Type B pancreatic cell (in vitro differentiated cells): ENCODE measurements around the gene HILPDA. TPM values are rescaled to one million over a fixed set of nuclear protein-coding genes. Genes with fewer than 3 reads are reported as not detected.
"Not testable (repeated sequence)": the region's sequence is repeated elsewhere in the genome, so short reads cannot be mapped to it uniquely, and the experiment has no call there.

Experiments
- DNase-seq: peaks from one replicate; pipeline ENCODE4 v3.0.0; 2021; ENCODE audit warnings: mixed read lengths; ENCODE audit not compliant: unreplicated experiment; ENCODE audit errors: extremely low spot score
- H3K27ac Mint-ChIP-seq: 2 replicates; pipeline ENCODE4 v1.8.0; 2021; ENCODE audit warnings: mild to moderate bottlenecking, mixed read lengths
- H3K27me3 Mint-ChIP-seq: 2 replicates; pipeline ENCODE4 v1.8.0; 2021; ENCODE audit warnings: mixed read lengths
- H3K36me3 Mint-ChIP-seq: 2 replicates; pipeline ENCODE4 v1.8.0; 2021; ENCODE audit warnings: mixed read lengths
- H3K4me1 Mint-ChIP-seq: one replicate; pipeline ENCODE4 v1.8.0; 2021; ENCODE audit warnings: mixed read lengths; ENCODE audit not compliant: unreplicated experiment
- H3K4me3 Mint-ChIP-seq: 2 replicates; pipeline ENCODE4 v1.8.0; 2021; ENCODE audit warnings: mild to moderate bottlenecking, mixed read lengths
- H3K9me3 Mint-ChIP-seq: 2 replicates; pipeline ENCODE4 v1.8.0; 2021; ENCODE audit warnings: mixed read lengths
- CTCF ChIP-seq: fragments of 200-600 bp; sonication (generic); conservative IDR thresholded peaks from 2 replicates; pipeline ENCODE4 v1.5.0; 2021; ENCODE audit warnings: antibody characterized with exemption, mild to moderate bottlenecking
- total RNA-seq: library from RNA; stranded (reverse); gene quantifications from 2 replicates; pipeline ENCODE4 v1.2.1, GENCODE V29; 2021; ENCODE audit warnings: low replicate concordance

Gene HILPDA
- total RNA-seq, 1 donor from 2014 or later, result 36.0 TPM

GRCh38 chr7:128497405-128497804 lies 41.7 kb downstream of the HILPDA start:
- Mint-ChIP-seq H3K9me3 (no peaks in the 10 kb centered on the region), H3K36me3 (peaks cover 10% of the 10 kb centered on the region), H3K4me3 (no peak overlapping the region), H3K27ac (no peak overlapping the region), H3K27me3 (no peaks in the 10 kb centered on the region), H3K4me1 (no peaks in the 10 kb centered on the region)
- DNase-seq, result no peak
- TF ChIP-seq CTCF, result no peak

GRCh38 chr7:128505416-128505815 lies 49.7 kb downstream of the HILPDA start:
- not testable (repeated sequence) for H3K36me3 Mint-ChIP-seq, H3K9me3 Mint-ChIP-seq, H3K27me3 Mint-ChIP-seq, H3K4me3 Mint-ChIP-seq, H3K27ac Mint-ChIP-seq, DNase-seq, H3K4me1 Mint-ChIP-seq

GRCh38 chr7:128506819-128507218 lies 51.1 kb downstream of the HILPDA start:
- not testable (repeated sequence) for H3K27ac Mint-ChIP-seq, DNase-seq, H3K27me3 Mint-ChIP-seq, H3K4me1 Mint-ChIP-seq, H3K36me3 Mint-ChIP-seq, H3K9me3 Mint-ChIP-seq, H3K4me3 Mint-ChIP-seq

- not testable (repeated sequence) for H3K27ac Mint-ChIP-seq, H3K4me3 Mint-ChIP-seq, H3K9me3 Mint-ChIP-seq, H3K4me1 Mint-ChIP-seq, H3K36me3 Mint-ChIP-seq, H3K27me3 Mint-ChIP-seq, DNase-seq
Measured at GRCh38 chr7:128507321-128507993, 51.8 kb downstream of the HILPDA start.

Other genes starting within 250 kb of the HILPDA start
- gene LEP, start 214.6 kb upstream of the HILPDA start, total RNA-seq, result not detected in 2 replicates
- gene RBM28, start 112.0 kb upstream of the HILPDA start, total RNA-seq, result 49.0 and 59.7 TPM in 2 replicates
- gene PRRT4, start 94.2 kb upstream of the HILPDA start, total RNA-seq, result 7.0 and 7.7 TPM in 2 replicates
- gene IMPDH1, start 45.9 kb upstream of the HILPDA start, total RNA-seq, result 34.4 and 42.2 TPM in 2 replicates
- 32.1 and 36.8 TPM in 2 replicates for gene METTL2B, start 20.9 kb downstream of the HILPDA start, total RNA-seq
- 2.4 TPM in 2 replicates for gene GARIN1A, start 216.4 kb downstream of the HILPDA start, total RNA-seq